Measurements from ENCODE around the gene HMGCR.

HMGCR gene

GRCh38 chr5:75340714-75341478, 3.9 kb downstream of the HMGCR start:
- no peak overlapping the region for H3K4me3 ChIP-seq (ENCODE audit: severe bottlenecking)

DNA sequence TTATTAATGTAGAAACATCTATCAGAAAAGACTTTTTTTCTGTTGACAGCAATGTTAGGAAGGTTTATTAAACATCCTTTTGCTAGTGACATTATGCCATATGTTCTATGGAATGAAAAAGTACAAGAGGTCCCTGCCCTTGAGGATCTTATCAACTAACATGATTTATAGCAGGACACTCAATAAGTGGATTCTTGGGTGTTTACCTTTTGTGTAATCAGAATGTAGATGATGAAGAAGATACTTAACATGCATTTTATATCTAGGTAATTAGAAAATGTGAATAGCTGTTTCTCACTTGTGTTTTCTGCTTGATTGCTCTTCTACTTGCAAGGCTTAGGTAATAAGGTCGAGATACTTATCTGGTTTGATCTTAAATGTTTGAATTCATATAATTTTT, 4.9 kb downstream of the HMGCR start:
- TF ChIP-seq, protein P1, sequence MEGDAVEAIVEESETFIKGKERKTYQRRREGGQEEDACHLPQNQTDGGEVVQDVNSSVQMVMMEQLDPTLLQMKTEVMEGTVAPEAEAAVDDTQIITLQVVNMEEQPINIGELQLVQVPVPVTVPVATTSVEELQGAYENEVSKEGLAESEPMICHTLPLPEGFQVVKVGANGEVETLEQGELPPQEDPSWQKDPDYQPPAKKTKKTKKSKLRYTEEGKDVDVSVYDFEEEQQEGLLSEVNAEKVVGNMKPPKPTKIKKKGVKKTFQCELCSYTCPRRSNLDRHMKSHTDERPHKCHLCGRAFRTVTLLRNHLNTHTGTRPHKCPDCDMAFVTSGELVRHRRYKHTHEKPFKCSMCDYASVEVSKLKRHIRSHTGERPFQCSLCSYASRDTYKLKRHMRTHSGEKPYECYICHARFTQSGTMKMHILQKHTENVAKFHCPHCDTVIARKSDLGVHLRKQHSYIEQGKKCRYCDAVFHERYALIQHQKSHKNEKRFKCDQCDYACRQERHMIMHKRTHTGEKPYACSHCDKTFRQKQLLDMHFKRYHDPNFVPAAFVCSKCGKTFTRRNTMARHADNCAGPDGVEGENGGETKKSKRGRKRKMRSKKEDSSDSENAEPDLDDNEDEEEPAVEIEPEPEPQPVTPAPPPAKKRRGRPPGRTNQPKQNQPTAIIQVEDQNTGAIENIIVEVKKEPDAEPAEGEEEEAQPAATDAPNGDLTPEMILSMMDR (IDR thresholded peaks at IDR 0.05; ENCODE audit: poor library complexity, severe bottlenecking) = no peak
- ATAC-seq (ENCODE audit: low read depth) = no peak
- H3K4me1 ChIP-seq (ENCODE audit: insufficient read depth, poor library complexity, severe bottlenecking) = peaks cover 33% of the 10 kb centered on the region
- H3K36me3 ChIP-seq (ENCODE audit: low read depth) = peaks cover 84% of the 10 kb centered on the region
- no peak for DNase-seq (ENCODE audit: low spot score)
- H3K4me3 ChIP-seq (ENCODE audit: severe bottlenecking) = no peak overlapping the region
- H3K27me3 ChIP-seq (ENCODE audit: insufficient read depth, poor library complexity, severe bottlenecking) = no peaks in the 10 kb centered on the region
- peak overlapping the region; percentile 86 for H3K27ac ChIP-seq (ENCODE audit: poor library complexity, severe bottlenecking)
- H3K9me3 ChIP-seq (ENCODE audit: severe bottlenecking) = no peaks in the 10 kb centered on the region

More at GRCh38 chr5:75340714-75341478, 3.9 kb downstream of the HMGCR start:
- H3K36me3 ChIP-seq (ENCODE audit: low read depth) = peaks cover 74% of the 10 kb centered on the region
- peaks cover 36% of the 10 kb centered on the region for H3K4me1 ChIP-seq (ENCODE audit: insufficient read depth, poor library complexity, severe bottlenecking)
- no peaks in the 10 kb centered on the region for H3K27me3 ChIP-seq (ENCODE audit: insufficient read depth, poor library complexity, severe bottlenecking)
- no peaks in the 10 kb centered on the region for H3K9me3 ChIP-seq (ENCODE audit: severe bottlenecking)
- DNase-seq (ENCODE audit: low spot score) (no peak), ATAC-seq (ENCODE audit: low read depth) (peak; percentile 42)
- TF ChIP-seq, protein P1 (IDR thresholded peaks at IDR 0.05; ENCODE audit: poor library complexity, severe bottlenecking) = no peak
- peak overlapping the region; percentile 86 for H3K27ac ChIP-seq (ENCODE audit: poor library complexity, severe bottlenecking)

DNA sequence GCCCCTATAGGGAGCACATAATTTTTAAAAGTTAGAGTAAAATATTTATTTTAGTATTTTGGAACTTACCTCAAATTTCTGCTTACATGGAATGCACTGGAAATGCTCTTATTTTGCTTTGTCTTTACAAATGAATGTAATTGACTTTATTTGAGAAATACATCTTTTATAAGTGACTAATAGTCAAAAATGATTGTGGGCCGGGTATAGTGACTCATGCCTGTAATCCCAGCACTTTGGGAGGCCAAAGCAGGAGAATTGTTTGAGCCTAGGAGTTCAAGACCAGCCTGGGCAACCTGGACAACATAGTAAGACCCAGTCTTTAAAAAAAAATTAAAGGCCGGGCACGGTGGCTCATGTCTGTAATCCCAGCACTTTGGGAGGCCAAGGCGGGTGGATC, 5.8 kb downstream of the HMGCR start:
- Histone ChIP-seq H3K27me3 (ENCODE audit: insufficient read depth, poor library complexity, severe bottlenecking) (no peaks in the 10 kb centered on the region), H3K9me3 (ENCODE audit: severe bottlenecking) (no peaks in the 10 kb centered on the region), H3K4me3 (ENCODE audit: severe bottlenecking) (no peak overlapping the region), H3K27ac (ENCODE audit: poor library complexity, severe bottlenecking) (no peak overlapping the region), H3K36me3 (ENCODE audit: low read depth) (peaks cover 93% of the 10 kb centered on the region), H3K4me1 (ENCODE audit: insufficient read depth, poor library complexity, severe bottlenecking) (peaks cover 35% of the 10 kb centered on the region)
- TF ChIP-seq, protein P1 (IDR thresholded peaks at IDR 0.05; ENCODE audit: poor library complexity, severe bottlenecking) = no peak
- no peak for ATAC-seq (ENCODE audit: low read depth)
- no peak for DNase-seq (ENCODE audit: low spot score)

DNA sequence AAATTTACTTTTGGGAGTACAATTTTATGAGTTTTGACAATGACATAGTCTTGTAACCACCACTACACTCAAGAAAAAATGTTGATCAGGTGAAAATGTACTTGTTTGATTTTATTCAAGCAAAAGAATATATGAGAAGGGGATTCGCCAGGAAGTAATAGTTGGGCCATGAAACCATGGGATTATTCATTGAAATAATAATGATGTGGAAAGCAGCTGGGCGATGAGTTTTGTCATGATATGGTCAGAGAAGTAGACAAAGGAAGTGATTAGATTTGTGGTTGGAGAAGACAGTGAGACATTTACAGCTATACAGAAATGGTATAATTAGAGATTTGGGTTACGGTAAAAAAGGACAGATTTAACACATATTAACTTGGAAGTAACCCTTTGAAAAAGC, 11.2 kb downstream of the HMGCR start:
- Histone ChIP-seq H3K27ac (ENCODE audit: poor library complexity, severe bottlenecking) (no peak overlapping the region), H3K4me1 (ENCODE audit: insufficient read depth, poor library complexity, severe bottlenecking) (peaks cover 2% of the 10 kb centered on the region), H3K4me3 (ENCODE audit: severe bottlenecking) (no peak overlapping the region), H3K27me3 (ENCODE audit: insufficient read depth, poor library complexity, severe bottlenecking) (no peaks in the 10 kb centered on the region), H3K9me3 (ENCODE audit: severe bottlenecking) (no peaks in the 10 kb centered on the region), H3K36me3 (ENCODE audit: low read depth) (peaks cover 100% of the 10 kb centered on the region)
- ATAC-seq (ENCODE audit: low read depth) (no peak), DNase-seq (ENCODE audit: low spot score) (no peak)
- TF ChIP-seq, protein P1 (IDR thresholded peaks at IDR 0.05; ENCODE audit: poor library complexity, severe bottlenecking) = no peak

DNA sequence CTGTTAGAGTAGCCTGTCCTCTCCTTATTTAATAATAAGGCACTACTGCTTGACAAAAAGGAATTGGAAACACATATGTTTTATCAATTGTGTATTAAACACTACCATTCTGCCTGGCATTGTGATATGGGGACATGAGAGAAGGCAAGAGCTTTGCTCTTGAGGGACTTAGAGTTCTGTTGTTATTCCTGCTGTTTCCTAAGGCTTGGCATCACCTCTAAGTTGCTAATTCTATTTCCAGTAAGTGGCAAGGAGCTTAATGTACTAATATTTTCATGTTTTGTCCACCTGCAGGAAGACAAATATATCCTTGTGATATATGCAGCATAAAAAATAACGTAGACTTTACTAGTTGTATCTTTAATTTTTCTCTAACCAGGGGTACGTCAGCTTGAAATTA, 12.6 kb downstream of the HMGCR start:
- Histone ChIP-seq H3K4me1 (ENCODE audit: insufficient read depth, poor library complexity, severe bottlenecking) (peaks cover 2% of the 10 kb centered on the region), H3K27me3 (ENCODE audit: insufficient read depth, poor library complexity, severe bottlenecking) (no peaks in the 10 kb centered on the region), H3K27ac (ENCODE audit: poor library complexity, severe bottlenecking) (no peak overlapping the region), H3K36me3 (ENCODE audit: low read depth) (peaks cover 100% of the 10 kb centered on the region), H3K4me3 (ENCODE audit: severe bottlenecking) (no peak overlapping the region), H3K9me3 (ENCODE audit: severe bottlenecking) (no peaks in the 10 kb centered on the region)
- no peak for ATAC-seq (ENCODE audit: low read depth)
- TF ChIP-seq, protein P1 (IDR thresholded peaks at IDR 0.05; ENCODE audit: poor library complexity, severe bottlenecking) = no peak
- DNase-seq (ENCODE audit: low spot score) = no peak
